GM19240 (cell line): ENCODE results near the gene AKT1.

Experiments
- DNase-seq: peaks from one replicate; pipeline ENCODE4 v3.0.0; 2011; ENCODE audit warnings: low spot score; ENCODE audit not compliant: insufficient read length

Gene AKT1

GRCh38 chr14:104800015-104800770, 4.6 kb upstream of the AKT1 start:
- DNase-seq: peak; percentile 89

- DNase-seq: no peak
These were observed 3.9 kb upstream of the AKT1 start for GRCh38 chr14:104799244-104800014.

GRCh38 chr14:104798300-104799243, 3.0 kb upstream of the AKT1 start:
- DNase-seq: no peak

GRCh38 chr14:104797115-104798044, 1.8 kb upstream of the AKT1 start:
- no peak for DNase-seq

GRCh38 chr14:104796687-104797081, 1.1 kb upstream of the AKT1 start:
- no peak for DNase-seq

- DNase-seq: peak; percentile 94
These were observed 486 bp upstream of the AKT1 start for GRCh38 chr14:104795781-104796686.

GRCh38 chr14:104794631-104794992, 936 bp downstream of the AKT1 start:
- no peak for DNase-seq

- peak; percentile 71 for DNase-seq
These were observed 1.4 kb downstream of the AKT1 start for GRCh38 chr14:104794099-104794498.

- no peak for DNase-seq
These were observed 1.9 kb downstream of the AKT1 start for GRCh38 chr14:104793703-104793959.

GRCh38 chr14:104792945-104793702, 2.4 kb downstream of the AKT1 start:
- DNase-seq: no peak

GRCh38 chr14:104792101-104792884, 3.3 kb downstream of the AKT1 start:
- no peak for DNase-seq

- DNase-seq: no peak
These were observed 4.1 kb downstream of the AKT1 start for GRCh38 chr14:104791425-104791824.

- no peak for DNase-seq
These were observed 5.5 kb downstream of the AKT1 start for GRCh38 chr14:104789752-104790743.

GRCh38 chr14:104788873-104789663, 6.5 kb downstream of the AKT1 start:
- DNase-seq: no peak

- DNase-seq: no peak
These were observed 7.3 kb downstream of the AKT1 start for GRCh38 chr14:104788161-104788818.

- DNase-seq: no peak
These were observed 7.8 kb downstream of the AKT1 start for GRCh38 chr14:104787736-104788135.
